ENCODE data around the gene ADGRD2. TPM values are rescaled to one million over a fixed set of nuclear protein-coding genes. Genes with fewer than 3 reads are reported as not detected.

ADGRD2 gene
- total RNA-seq, 1 experiment from 2014 or later = 1.5 TPM

GRCh38 chr9:124510650-124511425 lies 60.6 kb downstream of the ADGRD2 start:
- Histone ChIP-seq H2AK5ac (ENCODE audit: insufficient read length, low read length) (no peak overlapping the region), H2BK20ac (ENCODE audit: low read depth, low read length, poor library complexity, severe bottlenecking) (no peak overlapping the region), H4K20me1 (ENCODE audit: control insufficient read depth, insufficient read depth, insufficient read length) (no peaks in the 10 kb centered on the region), H3K56ac (ENCODE audit: insufficient read length, low read depth, low read length) (no peak overlapping the region), H3K27ac (ENCODE audit: insufficient read length, low read depth, low read length) (no peak overlapping the region), H3K14ac (ENCODE audit: insufficient read depth, low read length) (no peak overlapping the region), H3K9ac (ENCODE audit: extremely low read depth, insufficient read length, low read length) (no peak overlapping the region), H2BK12ac (ENCODE audit: insufficient read length, low read depth, low read length) (no peak overlapping the region), H3K23ac (ENCODE audit: insufficient read length, low read depth, low read length) (no peak overlapping the region), H4K8ac (replicated peaks; ENCODE audit: insufficient read length, low read depth, low read length) (no peak overlapping the region), H3K79me1 (ENCODE audit: insufficient read depth, low read depth, low read length, poor library complexity, severe bottlenecking) (no peaks in the 10 kb centered on the region), H2AFZ (ENCODE audit: low read length) (no peak overlapping the region), H4K5ac (ENCODE audit: insufficient read length, low read depth, low read length) (no peak overlapping the region), H3K27me3 (ENCODE audit: insufficient read depth, low read length) (no peaks in the 10 kb centered on the region; the same call in 1 of the 2 replicates), H2BK5ac (ENCODE audit: insufficient read length, low read length) (no peak overlapping the region), H3K23me2 (ENCODE audit: insufficient read length, low read depth, low read length, poor library complexity, severe bottlenecking) (no peaks in the 10 kb centered on the region), H3K79me2 (ENCODE audit: insufficient read depth, low read length) (no peaks in the 10 kb centered on the region), H2BK15ac (ENCODE audit: low read depth, low read length) (no peak overlapping the region), H4K91ac (ENCODE audit: insufficient read length, low read depth, low read length) (no peak overlapping the region), H3T11ph (ENCODE audit: low read length) (no peak overlapping the region), H3K4ac (ENCODE audit: low read depth, low read length) (no peak overlapping the region), H3K18ac (ENCODE audit: insufficient read length, low read depth, low read length) (no peak overlapping the region), H3K4me1 (ENCODE audit: insufficient read depth, low read length) (no peaks in the 10 kb centered on the region), H3K9me3 (ENCODE audit: control insufficient read depth, low read depth, low read length) (no peaks in the 10 kb centered on the region), H2BK120ac (ENCODE audit: low read depth, low read length, poor library complexity, severe bottlenecking) (no peak overlapping the region), H3K4me2 (ENCODE audit: insufficient read depth, insufficient read length, low read length) (no peak overlapping the region)
- H3K4me3 Mint-ChIP-seq = no peak overlapping the region
- H3K27ac Mint-ChIP-seq = no peak overlapping the region; a peak in 2 of 7 replicates
- WGBS (ENCODE audit: extremely low coverage, insufficient read length, low lambda C conversion rate) = no CpG with 5 or more reads among the region's 9 CpGs
- no peaks in the 10 kb centered on the region for H3K36me3 Mint-ChIP-seq (ENCODE audit: insufficient read depth in 1 of 3, low read depth in 3 of 3)
- peaks cover 13% of the 10 kb centered on the region for H3K27me3 Mint-ChIP-seq (ENCODE audit: low read depth)
- DNase-seq = no peak
- no peaks in the 10 kb centered on the region for H3K9me3 Mint-ChIP-seq
- H3K4me1 Mint-ChIP-seq = peaks cover 2 to 28% of the 10 kb centered on the region in 2 experiments; a peak in 3 of 4 replicates
- no peak for TF ChIP-seq CTCF (conservative IDR thresholded peaks at IDR 0.05)

Measured in H9 (cell line).